HepG2 (cell line): ENCODE data around the gene IPO9. TPM values are rescaled to one million over a fixed set of nuclear protein-coding genes. Genes with fewer than 3 reads are reported as not detected.
A peak's percentile ranks its signal among the peaks of the same experiment; 100 is the strongest.

Source experiments
- FIP1L1 ChIP-seq: fragments of 200-400 bp; formaldehyde crosslinking; IDR thresholded peaks from 2 replicates; pipeline ENCODE4 v1.6.1; 2018; ENCODE audit warnings: low read depth, mild to moderate bottlenecking, low read length, moderate library complexity, borderline replicate concordance; ENCODE audit not compliant: insufficient read depth
- FOXK1 ChIP-seq: sonication (generic); formaldehyde crosslinking; IDR thresholded peaks from 2 replicates; pipeline ENCODE4 v1.4.0; 2020; ENCODE audit warnings: low read depth, missing genetic modification reagents, borderline replicate concordance
- ISX ChIP-seq: sonication (generic); formaldehyde crosslinking; conservative IDR thresholded peaks from 2 replicates; pipeline ENCODE4 v1.5.0; 2020; ENCODE audit warnings: missing genetic modification reagents
- PCBP1 ChIP-seq: fragments of 200-400 bp; formaldehyde crosslinking; IDR thresholded peaks from 2 replicates; pipeline ENCODE4 v1.6.1; 2017; ENCODE audit warnings: mild to moderate bottlenecking, low read depth, low read length, borderline replicate concordance
- PHF20 ChIP-seq: sonication (generic); formaldehyde crosslinking; IDR thresholded peaks from 2 replicates; pipeline ENCODE4 v1.5.0; 2020; ENCODE audit warnings: mild to moderate bottlenecking, missing genetic modification reagents
- SMAD9 ChIP-seq: sonication (generic); formaldehyde crosslinking; IDR thresholded peaks from 2 replicates; pipeline ENCODE4 v1.5.1; 2020; ENCODE audit warnings: mild to moderate bottlenecking, missing genetic modification reagents
- TGIF2 ChIP-seq: IDR thresholded peaks from 2 replicates; pipeline ENCODE4 v1.6.1; 2016; ENCODE audit warnings: control low read depth, missing compliant biosample characterization
- ZBTB25 ChIP-seq: IDR thresholded peaks from 2 replicates; pipeline ENCODE4 v1.6.1; 2018; ENCODE audit warnings: missing genetic modification reagents
- ZNF407 ChIP-seq: sonication (generic); formaldehyde crosslinking; IDR thresholded peaks from one replicate; pipeline ENCODE4 v1.5.1; 2020; ENCODE audit warnings: mild to moderate bottlenecking, missing genetic modification reagents; ENCODE audit errors: not compliant biosample characterization
- ZNF574 ChIP-seq: sonication (generic); formaldehyde crosslinking; IDR thresholded peaks from 2 replicates; pipeline ENCODE4 v1.4.0; 2020; ENCODE audit warnings: missing genetic modification reagents
- ZNF782 ChIP-seq: sonication (generic); formaldehyde crosslinking; IDR thresholded peaks from 2 replicates; pipeline ENCODE4 v1.4.0; 2020; ENCODE audit warnings: missing genetic modification reagents, mild to moderate bottlenecking, borderline replicate concordance
- ZNF850 ChIP-seq: sonication (generic); formaldehyde crosslinking; conservative IDR thresholded peaks from 2 replicates; pipeline ENCODE4 v1.9.0; 2021; ENCODE audit warnings: mild to moderate bottlenecking, missing genetic modification reagents
- ZNF879 ChIP-seq: sonication (generic); formaldehyde crosslinking; IDR thresholded peaks from 2 replicates; pipeline ENCODE4 v1.8.1; 2023; ENCODE audit warnings: missing genetic modification reagents
- polyA plus RNA-seq, 8 experiments: library from polyadenylated mRNA; depleted of rRNA in 3 of 8; stranded (reverse) in 7 of 8; unstranded in 1 of 8; fragments of >200 nt; fragmentation: Illumina TruSeq in 4 of 8; extraction: Trizol in 4 of 8; gene quantifications; 2 replicates each; pipeline versions ENCODE4 v1.2.1 to v1.2.3, GENCODE V29; 2011 to 2016; ENCODE audit warnings: low read depth in 4 of 8, missing spikeins in 1 of 8, mixed read lengths in 1 of 8; ENCODE audit not compliant: insufficient read depth in 1 of 8
- total RNA-seq, 5 experiments: library from RNA; depleted of rRNA; stranded (reverse); fragments of >200 nt; fragmentation: Illumina TruSeq; extraction: Trizol; gene quantifications; 2 replicates each; pipeline ENCODE4 v1.2.3, GENCODE V29; 2016; ENCODE audit warnings: low read depth in 1 of 5
- TF ChIP-seq, protein P1 (sequence below): IDR thresholded peaks from 2 replicates; pipeline ENCODE4 v1.6.1; 2016; ENCODE audit warnings: missing compliant biosample characterization, missing genetic modification reagents, borderline replicate concordance

IPO9 gene
- total and polyA plus RNA-seq, 2 of the 13 experiments (the other 11 are each of a cell fraction or from before 2014, with no cell fraction given): 31.0 to 34.8 TPM

GRCh38 chr1:201828820-201829774 lies at the start of gene IPO9 (continued):
- TF ChIP-seq, protein P1, sequence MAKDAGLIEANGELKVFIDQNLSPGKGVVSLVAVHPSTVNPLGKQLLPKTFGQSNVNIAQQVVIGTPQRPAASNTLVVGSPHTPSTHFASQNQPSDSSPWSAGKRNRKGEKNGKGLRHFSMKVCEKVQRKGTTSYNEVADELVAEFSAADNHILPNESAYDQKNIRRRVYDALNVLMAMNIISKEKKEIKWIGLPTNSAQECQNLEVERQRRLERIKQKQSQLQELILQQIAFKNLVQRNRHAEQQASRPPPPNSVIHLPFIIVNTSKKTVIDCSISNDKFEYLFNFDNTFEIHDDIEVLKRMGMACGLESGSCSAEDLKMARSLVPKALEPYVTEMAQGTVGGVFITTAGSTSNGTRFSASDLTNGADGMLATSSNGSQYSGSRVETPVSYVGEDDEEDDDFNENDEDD (CRISPR knock-in tag): peak; percentile 94; the same call in 1 of the 2 replicates
- no peak for TF ChIP-seq PCBP1
- peak; percentile 66 for TF ChIP-seq TGIF2 (CRISPR knock-in tag)
- no peak for TF ChIP-seq FIP1L1
- TF ChIP-seq ISX: no peak
- TF ChIP-seq ZNF574 (CRISPR knock-in tag): peak; percentile 99
- TF ChIP-seq PHF20 (CRISPR knock-in tag): peak; percentile 67
- peak; percentile 24; the same call in 1 of the 2 replicates for TF ChIP-seq FOXK1
- peak; percentile 43; the same call in 1 of the 2 replicates for TF ChIP-seq ZNF782
- TF ChIP-seq ZNF407: peak; percentile 82
- peak; percentile 74; the same call in 1 of the 2 replicates for TF ChIP-seq ZNF879 (CRISPR knock-in tag)
- no peak; the same call in 1 of the 2 replicates for TF ChIP-seq ZBTB25 (CRISPR knock-in tag)
- no peak for TF ChIP-seq ZNF850
- no peak for TF ChIP-seq SMAD9 (CRISPR knock-in tag)
